ENCODE measurements around the gene HDAC3. TPM values are rescaled to one million over a fixed set of nuclear protein-coding genes. Genes with fewer than 3 reads are reported as not detected.

Gene HDAC3
- total RNA-seq, 2 donors from 2014 or later, result 73.3 to 78.9 TPM

- peaks cover 5% of the 10 kb centered on the region for H3K27me3 ChIP-seq (ENCODE audit: control insufficient read depth, insufficient read depth, low read length, poor library complexity, severe bottlenecking)
- Mint-ChIP-seq H3K27me3 (ENCODE audit: insufficient read depth) (no peaks in the 10 kb centered on the region), H3K36me3 (ENCODE audit: low read depth) (peaks cover 22% of the 10 kb centered on the region), H3K27ac (no peak overlapping the region), H3K4me1 (peaks cover 15% of the 10 kb centered on the region), H3K4me3 (no peak overlapping the region), H3K9me3 (no peaks in the 10 kb centered on the region)
- 93% methylated on average over 2 of the region's 2 CpGs; no CpG with 5 or more reads in 1 of the 2 experiments for WGBS, 2 experiments (ENCODE audit: insufficient coverage in 1 of 2, insufficient read length in 1 of 2)
- H3K9me3 ChIP-seq (ENCODE audit: control insufficient read depth, low read length), result no peaks in the 10 kb centered on the region
- no peak overlapping the region for H3K4me3 ChIP-seq (ENCODE audit: low read length)
- TF ChIP-seq, protein P1, sequence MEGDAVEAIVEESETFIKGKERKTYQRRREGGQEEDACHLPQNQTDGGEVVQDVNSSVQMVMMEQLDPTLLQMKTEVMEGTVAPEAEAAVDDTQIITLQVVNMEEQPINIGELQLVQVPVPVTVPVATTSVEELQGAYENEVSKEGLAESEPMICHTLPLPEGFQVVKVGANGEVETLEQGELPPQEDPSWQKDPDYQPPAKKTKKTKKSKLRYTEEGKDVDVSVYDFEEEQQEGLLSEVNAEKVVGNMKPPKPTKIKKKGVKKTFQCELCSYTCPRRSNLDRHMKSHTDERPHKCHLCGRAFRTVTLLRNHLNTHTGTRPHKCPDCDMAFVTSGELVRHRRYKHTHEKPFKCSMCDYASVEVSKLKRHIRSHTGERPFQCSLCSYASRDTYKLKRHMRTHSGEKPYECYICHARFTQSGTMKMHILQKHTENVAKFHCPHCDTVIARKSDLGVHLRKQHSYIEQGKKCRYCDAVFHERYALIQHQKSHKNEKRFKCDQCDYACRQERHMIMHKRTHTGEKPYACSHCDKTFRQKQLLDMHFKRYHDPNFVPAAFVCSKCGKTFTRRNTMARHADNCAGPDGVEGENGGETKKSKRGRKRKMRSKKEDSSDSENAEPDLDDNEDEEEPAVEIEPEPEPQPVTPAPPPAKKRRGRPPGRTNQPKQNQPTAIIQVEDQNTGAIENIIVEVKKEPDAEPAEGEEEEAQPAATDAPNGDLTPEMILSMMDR (conservative IDR thresholded peaks at IDR 0.05), result no peak
- H3K9ac ChIP-seq (ENCODE audit: extremely low read depth, low read length, poor library complexity, severe bottlenecking), result no peak overlapping the region
- no peak overlapping the region for H3K27ac ChIP-seq (ENCODE audit: low read depth, low read length)
- H3K4me1 ChIP-seq (ENCODE audit: control insufficient read depth, insufficient read depth, low read length), result no peaks in the 10 kb centered on the region
- DNase-seq, result no peak
- peaks cover 55% of the 10 kb centered on the region for H3K36me3 ChIP-seq (ENCODE audit: control insufficient read depth, insufficient read depth, low read length)
Observed at GRCh38 chr5:141632650-141633049, 4.0 kb downstream of the HDAC3 start.

DNA sequence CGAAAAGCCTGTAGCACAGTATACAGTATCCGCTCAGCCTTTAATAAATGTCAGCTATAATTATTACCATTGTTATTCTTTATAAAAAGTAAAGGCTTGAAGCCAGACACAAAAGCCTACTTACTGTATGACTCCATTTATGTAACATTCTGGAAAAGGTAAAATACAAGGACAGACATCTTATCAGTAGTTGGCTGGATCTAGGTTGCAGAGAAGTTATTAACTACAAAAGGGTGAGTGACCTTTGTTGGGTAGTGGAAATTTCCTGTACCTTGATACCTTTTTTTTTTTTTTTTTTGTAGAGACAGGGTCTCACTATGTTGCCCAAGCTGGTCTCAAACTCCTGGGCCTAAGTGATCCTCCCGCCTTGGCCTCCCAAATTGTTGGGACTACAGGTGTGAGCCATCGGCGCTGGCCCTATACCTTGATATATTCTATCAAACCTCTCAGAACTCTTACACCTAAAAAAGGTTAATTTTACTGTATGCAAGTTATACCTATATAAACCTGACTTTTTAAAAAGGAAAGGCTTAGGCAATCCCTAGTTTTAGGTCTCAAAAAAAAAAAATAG lies 6.0 kb downstream of the HDAC3 start:
- no peak overlapping the region for H3K9ac ChIP-seq (ENCODE audit: extremely low read depth, low read length, poor library complexity, severe bottlenecking)
- no peak overlapping the region for H3K4me3 Mint-ChIP-seq
- WGBS, 2 experiments (ENCODE audit: insufficient coverage in 1 of 2, insufficient read length in 1 of 2), result 95% methylated on average over 5 of the region's 5 CpGs; no CpG with 5 or more reads in 1 of the 2 experiments
- no peak overlapping the region for H3K27ac ChIP-seq (ENCODE audit: low read depth, low read length)
- peaks cover 73% of the 10 kb centered on the region for H3K36me3 ChIP-seq (ENCODE audit: control insufficient read depth, insufficient read depth, low read length)
- no peaks in the 10 kb centered on the region for H3K4me1 ChIP-seq (ENCODE audit: control insufficient read depth, insufficient read depth, low read length)
- no peaks in the 10 kb centered on the region for H3K9me3 Mint-ChIP-seq
- no peaks in the 10 kb centered on the region for H3K9me3 ChIP-seq (ENCODE audit: control insufficient read depth, low read length)
- H3K27me3 Mint-ChIP-seq (ENCODE audit: insufficient read depth), result no peaks in the 10 kb centered on the region
- H3K4me1 Mint-ChIP-seq, result peaks cover 9% of the 10 kb centered on the region
- no peak for DNase-seq
- H3K36me3 Mint-ChIP-seq (ENCODE audit: low read depth), result peaks cover 31% of the 10 kb centered on the region
- H3K27me3 ChIP-seq (ENCODE audit: control insufficient read depth, insufficient read depth, low read length, poor library complexity, severe bottlenecking), result no peaks in the 10 kb centered on the region
- no peak overlapping the region for H3K4me3 ChIP-seq (ENCODE audit: low read length)
- no peak overlapping the region for H3K27ac Mint-ChIP-seq
- TF ChIP-seq, protein P1 (conservative IDR thresholded peaks at IDR 0.05), result no peak

- Mint-ChIP-seq H3K36me3 (ENCODE audit: low read depth) (peaks cover 46% of the 10 kb centered on the region), H3K4me1 (no peaks in the 10 kb centered on the region), H3K27ac (no peak overlapping the region), H3K9me3 (no peaks in the 10 kb centered on the region), H3K27me3 (ENCODE audit: insufficient read depth) (no peaks in the 10 kb centered on the region), H3K4me3 (no peak overlapping the region)
- H3K27me3 ChIP-seq (ENCODE audit: control insufficient read depth, insufficient read depth, low read length, poor library complexity, severe bottlenecking), result no peaks in the 10 kb centered on the region
- H3K9ac ChIP-seq (ENCODE audit: extremely low read depth, low read length, poor library complexity, severe bottlenecking), result no peak overlapping the region
- TF ChIP-seq, protein P1 (conservative IDR thresholded peaks at IDR 0.05), result no peak
- no peak overlapping the region for H3K4me3 ChIP-seq (ENCODE audit: low read length)
- no peak overlapping the region for H3K27ac ChIP-seq (ENCODE audit: low read depth, low read length)
- peaks cover 84% of the 10 kb centered on the region for H3K36me3 ChIP-seq (ENCODE audit: control insufficient read depth, insufficient read depth, low read length)
- 94 to 100% methylated on average over 1 to 6 of the region's 6 CpGs for WGBS, 2 experiments (ENCODE audit: insufficient coverage in 1 of 2, insufficient read length in 1 of 2)
- H3K4me1 ChIP-seq (ENCODE audit: control insufficient read depth, insufficient read depth, low read length), result no peaks in the 10 kb centered on the region
- no peaks in the 10 kb centered on the region for H3K9me3 ChIP-seq (ENCODE audit: control insufficient read depth, low read length)
- DNase-seq, result no peak
Observed at GRCh38 chr5:141628175-141628788, 8.4 kb downstream of the HDAC3 start.

All from endodermal cell (in vitro differentiated cells).